ENCODE data around the gene UCKL1.
"Not testable (repeated sequence)": the region's sequence is repeated elsewhere in the genome, so short reads cannot be mapped to it uniquely, and the experiment has no call there.

The UCKL1 gene

GRCh38 chr20:63973160-63973479 is 16.9 kb upstream of the UCKL1 start:
- DNase-seq = no peak

- DNase-seq = no peak
Observed at GRCh38 chr20:63972312-63973159, 16.3 kb upstream of the UCKL1 start.

GRCh38 chr20:63971960-63972311 is 15.7 kb upstream of the UCKL1 start:
- not testable (repeated sequence) for DNase-seq

- no peak for DNase-seq
Observed at GRCh38 chr20:63970714-63971431, 14.7 kb upstream of the UCKL1 start.

- DNase-seq = peak in 26 of 56 donors; percentile 17 to 63 (median 45)
Observed at GRCh38 chr20:63969838-63970713, 13.9 kb upstream of the UCKL1 start, which contains the start of gene ZNF512B. ZNF512B (minus strand) TSS chr20:63969930; CDS start chr20:63967950, 1,980 bp downstream.

- DNase-seq = peak in 1 of 56 donors; percentile 44
Observed at GRCh38 chr20:63968928-63969760, 12.9 kb upstream of the UCKL1 start.

- no peak for DNase-seq
Observed at GRCh38 chr20:63968136-63968927, 12.1 kb upstream of the UCKL1 start.

GRCh38 chr20:63967330-63968135 is 11.3 kb upstream of the UCKL1 start:
- no peak for DNase-seq

- DNase-seq = no peak
Observed at GRCh38 chr20:63966944-63967322, 10.7 kb upstream of the UCKL1 start.

- no peak for DNase-seq
Observed at GRCh38 chr20:63966172-63966943, 10.1 kb upstream of the UCKL1 start.

- no peak for DNase-seq
Observed at GRCh38 chr20:63964412-63964811, 8.2 kb upstream of the UCKL1 start.

- no peak for DNase-seq
Observed at GRCh38 chr20:63963784-63964301, 7.6 kb upstream of the UCKL1 start.

- no peak for DNase-seq
Observed at GRCh38 chr20:63963348-63963741, 7.1 kb upstream of the UCKL1 start.

GRCh38 chr20:63962426-63963347 is 6.5 kb upstream of the UCKL1 start:
- no peak for DNase-seq

GRCh38 chr20:63961664-63962425 is 5.6 kb upstream of the UCKL1 start:
- DNase-seq = no peak
